Liver (tissue), 9 donors: ENCODE results near the gene PTPRD. TPM values are rescaled to one million over a fixed set of nuclear protein-coding genes. Genes with fewer than 3 reads are reported as not detected.

Experiments used
- DNase-seq: peaks from one replicate; pipeline ENCODE4 v3.0.0-alpha.2; 2017; ENCODE audit warnings: low spot score
- H3K27ac ChIP-seq, 2 donors: one replicate each; pipeline ENCODE4 v1.7.0; 2013; ENCODE audit warnings: inconsistent platforms in 2 of 2, low read length in 2 of 2, control low read depth in 1 of 2, low read depth in 1 of 2, mild to moderate bottlenecking in 1 of 2
- H3K27me3 ChIP-seq, 4 donors: one replicate each; pipeline versions ENCODE4 v1.6.1 to v1.7.0; 2013; ENCODE audit warnings: low read length in 3 of 4, inconsistent platforms in 1 of 4, mild to moderate bottlenecking in 1 of 4, moderate library complexity in 1 of 4; ENCODE audit not compliant: control insufficient read depth in 4 of 4, insufficient read depth in 4 of 4
- H3K36me3 ChIP-seq, 4 donors: one replicate each; pipeline versions ENCODE4 v1.6.1 to v1.7.0; 2013; ENCODE audit warnings: low read length in 3 of 4, mild to moderate bottlenecking in 3 of 4, low read depth in 1 of 4, moderate library complexity in 1 of 4; ENCODE audit not compliant: control insufficient read depth in 4 of 4, insufficient read depth in 3 of 4
- H3K4me1 ChIP-seq, 4 donors: one replicate each; pipeline versions ENCODE4 v1.6.1 to v1.7.0; 2013; ENCODE audit warnings: low read length in 3 of 4, mild to moderate bottlenecking in 3 of 4, moderate library complexity in 1 of 4; ENCODE audit not compliant: control insufficient read depth in 4 of 4, insufficient read depth in 4 of 4
- H3K4me3 ChIP-seq, 3 donors: one replicate each; pipeline versions ENCODE4 v1.6.1 to v1.7.0; 2013; ENCODE audit warnings: low read length in 3 of 3, control low read depth in 1 of 3, low read depth in 1 of 3, mild to moderate bottlenecking in 1 of 3
- H3K9ac ChIP-seq, 2 donors: one replicate each; pipeline ENCODE4 v1.7.0; 2013; ENCODE audit warnings: low read length in 2 of 2, mild to moderate bottlenecking in 2 of 2, moderate library complexity in 2 of 2, control low read depth in 1 of 2, low read depth in 1 of 2
- H3K9me3 ChIP-seq, 4 donors: one replicate each; pipeline versions ENCODE4 v1.6.1 to v1.7.0; 2013; ENCODE audit warnings: low read length in 3 of 4; ENCODE audit not compliant: control insufficient read depth in 4 of 4
- ATF3 ChIP-seq: IDR thresholded peaks from 2 replicates; pipeline ENCODE4 v1.6.1; 2016; ENCODE audit warnings: antibody characterized with exemption
- CTCF ChIP-seq: fragments of 150-350 bp; IDR thresholded peaks from 2 replicates; pipeline ENCODE4 v1.5.1; 2017; ENCODE audit warnings: improper control_type of control experiment, low read depth, low read length; ENCODE audit not compliant: missing input control
- EGR1 ChIP-seq, 2 donors: IDR thresholded peaks; 2 replicates each; pipeline ENCODE4 v1.6.1; 2016 to 2018; ENCODE audit warnings: antibody characterized with exemption in 2 of 2, low read depth in 2 of 2
- FOXA1 ChIP-seq: IDR thresholded peaks from 2 replicates; pipeline ENCODE4 v1.6.1; 2016; ENCODE audit warnings: antibody characterized with exemption
- FOXA2 ChIP-seq: IDR thresholded peaks from 2 replicates; pipeline ENCODE4 v1.6.1; 2016; ENCODE audit warnings: antibody characterized with exemption
- GABPA ChIP-seq, 2 donors: IDR thresholded peaks in 1 of 2; conservative IDR thresholded peaks in 1 of 2; 2 replicates each; pipeline ENCODE4 v1.6.1; 2016; ENCODE audit warnings: antibody characterized with exemption in 2 of 2, mild to moderate bottlenecking in 1 of 2, moderate library complexity in 1 of 2
- HNF4A ChIP-seq, 2 donors: conservative IDR thresholded peaks; 2 replicates each; pipeline ENCODE4 v1.6.1; 2016; ENCODE audit warnings: antibody characterized with exemption in 2 of 2, mild to moderate bottlenecking in 2 of 2
- HNF4G ChIP-seq: IDR thresholded peaks from 2 replicates; pipeline ENCODE4 v1.6.1; 2016; ENCODE audit warnings: antibody characterized with exemption
- JUND ChIP-seq, 2 donors: IDR thresholded peaks; 2 replicates each; pipeline ENCODE4 v1.6.1; 2016; ENCODE audit warnings: antibody characterized with exemption in 2 of 2
- MAX ChIP-seq: IDR thresholded peaks from 2 replicates; pipeline ENCODE4 v1.6.1; 2016; ENCODE audit warnings: antibody characterized with exemption
- RAD21 ChIP-seq, 2 donors: IDR thresholded peaks; 2 replicates each; pipeline ENCODE4 v1.6.1; 2016; ENCODE audit warnings: antibody characterized with exemption in 2 of 2, mild to moderate bottlenecking in 2 of 2
- REST ChIP-seq: IDR thresholded peaks from 2 replicates; pipeline ENCODE4 v1.6.1; 2016; ENCODE audit warnings: antibody characterized with exemption, mild to moderate bottlenecking
- RXRA ChIP-seq, 2 donors: IDR thresholded peaks; 2 replicates each; pipeline ENCODE4 v1.6.1; 2017 to 2018; ENCODE audit warnings: antibody characterized with exemption in 2 of 2, mild to moderate bottlenecking in 1 of 2
- SP1 ChIP-seq: IDR thresholded peaks from 2 replicates; pipeline ENCODE4 v1.6.1; 2018; ENCODE audit warnings: antibody characterized with exemption, mild to moderate bottlenecking
- TAF1 ChIP-seq: conservative IDR thresholded peaks from 2 replicates; pipeline ENCODE4 v1.6.1; 2016; ENCODE audit warnings: antibody characterized with exemption, mild to moderate bottlenecking
- YY1 ChIP-seq: IDR thresholded peaks from 2 replicates; pipeline ENCODE4 v1.6.1; 2016; ENCODE audit warnings: antibody characterized with exemption, mild to moderate bottlenecking
- ZBTB33 ChIP-seq: IDR thresholded peaks from 2 replicates; pipeline ENCODE4 v1.6.1; 2016; ENCODE audit warnings: antibody characterized with exemption
- WGBS: extraction: QIAGEN DNeasy Blood & Tissue Kit; methylation state at CpG from one replicate; pipeline ENCODE4 v1.1.7; 2013; 5-methylcytosine and 5-hydroxymethylcytosine counted together
- polyA plus RNA-seq, 2 donors: library from polyadenylated mRNA; stranded (reverse) in 1 of 2; unstranded in 1 of 2; fragments of 200-250 nt in 1 of 2; fragments of >200 nt in 1 of 2; fragmentation: Nextera tagmentation in 1 of 2; extraction: Ambion mirVana in 1 of 2; gene quantifications; one replicate each; pipeline versions ENCODE4 v1.2.1 to v1.2.3, GENCODE V29; 2013 to 2015
- total RNA-seq, 2 donors: library from RNA; depleted of rRNA; stranded (reverse); fragments of >200 nt; gene quantifications; one replicate each; pipeline ENCODE4 v1.2.3, GENCODE V29; 2014
- donor health status: healthy.
- donor health status: healthy.
- donor health status: healthy.
- donor health status: healthy.
- donor health status: healthy.

Gene PTPRD
- total and polyA plus RNA-seq, 4 donors: 0.78 to 34.2 (median 4.7) TPM

- Histone ChIP-seq H3K9me3 (no peaks in the 10 kb centered on the region), H3K27ac (no peak overlapping the region), H3K27me3 (no peaks in the 10 kb centered on the region), H3K4me1 (no peaks in the 10 kb centered on the region), H3K4me3 (no peak overlapping the region), H3K9ac (no peak overlapping the region), H3K36me3 (peaks cover 0 to 5% (median 0%) of the 10 kb centered on the region in 4 donors)
- WGBS: 95% methylated on average over 7 of the region's 7 CpGs
- no peak for DNase-seq
- TF ChIP-seq JUND (IDR thresholded peaks at IDR 0.05) (no peak), SP1 (no peak), FOXA2 (no peak), ATF3 (no peak), TAF1 (no peak), FOXA1 (no peak), ZBTB33 (no peak), RAD21 (IDR thresholded peaks at IDR 0.05) (no peak), MAX (no peak), EGR1 (IDR thresholded peaks at IDR 0.05; ENCODE audit: low read depth in 2 of 2) (no peak), HNF4A (conservative IDR thresholded peaks at IDR 0.05) (no peak), REST (no peak), HNF4G (no peak)
Measured at GRCh38 chr9:8448226-8448625, 2164.6 kb downstream of the PTPRD start.

- no peak overlapping the region for H3K4me3 ChIP-seq
- H3K9me3 ChIP-seq: no peaks in the 10 kb centered on the region
- H3K36me3 ChIP-seq: peaks cover 0 to 5% (median 0%) of the 10 kb centered on the region in 4 donors
- H3K27me3 ChIP-seq: no peaks in the 10 kb centered on the region
- no peaks in the 10 kb centered on the region for H3K4me1 ChIP-seq
- H3K9ac ChIP-seq: no peak overlapping the region
- 91% methylated on average over 4 of the region's 4 CpGs for WGBS
- no peak for DNase-seq
- no peak overlapping the region for H3K27ac ChIP-seq
- TF ChIP-seq RAD21 (IDR thresholded peaks at IDR 0.05): no peak
- TF ChIP-seq RXRA (IDR thresholded peaks at IDR 0.05): no peak
- TF ChIP-seq FOXA1: no peak
- no peak for TF ChIP-seq JUND (IDR thresholded peaks at IDR 0.05)
- no peak for TF ChIP-seq ZBTB33
- no peak for TF ChIP-seq ATF3
- no peak for TF ChIP-seq MAX
- TF ChIP-seq SP1: no peak
- TF ChIP-seq HNF4A (conservative IDR thresholded peaks at IDR 0.05): no peak
- TF ChIP-seq CTCF: no peak
- no peak for TF ChIP-seq GABPA (IDR thresholded peaks at IDR 0.05 in 1 of 2, conservative IDR thresholded peaks at IDR 0.05 in 1 of 2)
- no peak for TF ChIP-seq YY1
- TF ChIP-seq EGR1 (IDR thresholded peaks at IDR 0.05; ENCODE audit: low read depth in 2 of 2): no peak
- no peak for TF ChIP-seq TAF1
- TF ChIP-seq REST: no peak
Measured at GRCh38 chr9:8447601-8448000, 2165.2 kb downstream of the PTPRD start.
